MM.1S (cell line): Measurements from ENCODE around the gene CTBP1.

ENCODE experiments used
- DNase-seq: peaks from one replicate; pipeline ENCODE4 v3.0.0-alpha.2; 2015
- H2AFZ ChIP-seq: fragments of 300-600 bp; sonication (generic); 2 replicates; pipeline ENCODE4 v1.6.0; 2016; ENCODE audit warnings: antibody characterized with exemption, low read length
- H3F3A ChIP-seq: fragments of 300-600 bp; sonication (generic); 2 replicates; pipeline ENCODE4 v1.6.1; 2016; ENCODE audit warnings: mild to moderate bottlenecking, antibody characterized with exemption, low read length, moderate library complexity, mixed read lengths; ENCODE audit not compliant: insufficient read depth
- H3K27ac ChIP-seq: fragments of 300-600 bp; sonication (generic); 2 replicates; pipeline ENCODE4 v1.5.1; 2016; ENCODE audit warnings: mild to moderate bottlenecking, low read length
- H3K27me3 ChIP-seq: fragments of 300-600 bp; sonication (generic); replicated peaks from 2 replicates; pipeline ENCODE4 v1.6.0; 2016; ENCODE audit warnings: low read length; ENCODE audit not compliant: insufficient read depth
- H3K36me3 ChIP-seq: fragments of 300-600 bp; sonication (generic); replicated peaks from 2 replicates; pipeline ENCODE4 v1.6.1; 2016; ENCODE audit warnings: mild to moderate bottlenecking, low read length, mixed read lengths; ENCODE audit not compliant: insufficient read depth
- H3K4me1 ChIP-seq: fragments of 300-600 bp; sonication (generic); 2 replicates; pipeline ENCODE4 v1.6.1; 2016; ENCODE audit warnings: low read length, mixed read lengths
- H3K4me2 ChIP-seq: fragments of 300-600 bp; sonication (generic); 2 replicates; pipeline ENCODE4 v1.6.0; 2016; ENCODE audit warnings: low read depth, low read length
- H3K4me3 ChIP-seq: fragments of 300-600 bp; sonication (generic); 2 replicates; pipeline ENCODE4 v1.5.1; 2016; ENCODE audit warnings: low read length, mixed read lengths
- H3K79me2 ChIP-seq: fragments of 300-600 bp; sonication (generic); 2 replicates; pipeline ENCODE4 v1.6.1; 2016; ENCODE audit warnings: mixed run types, low read length, mixed read lengths
- H3K9ac ChIP-seq: fragments of 300-600 bp; sonication (generic); 2 replicates; pipeline ENCODE4 v1.6.1; 2016; ENCODE audit warnings: low read length, mixed read lengths
- H3K9me2 ChIP-seq: fragments of 300-600 bp; sonication (generic); replicated peaks from 2 replicates; pipeline ENCODE4 v1.6.1; 2016; ENCODE audit warnings: mild to moderate bottlenecking, low read length, mixed read lengths; ENCODE audit not compliant: insufficient read depth
- H3K9me3 ChIP-seq: fragments of 300-600 bp; sonication (generic); replicated peaks from 2 replicates; pipeline ENCODE4 v1.6.1; 2016; ENCODE audit warnings: mild to moderate bottlenecking, low read length, mixed read lengths; ENCODE audit not compliant: insufficient read depth
- H4K20me1 ChIP-seq: fragments of 300-600 bp; sonication (generic); 2 replicates; pipeline ENCODE4 v1.6.1; 2016; ENCODE audit warnings: mild to moderate bottlenecking, low read length, moderate library complexity, mixed read lengths; ENCODE audit not compliant: insufficient read depth
- EZH2 ChIP-seq: fragments of 300-600 bp; sonication (generic); optimal IDR thresholded peaks from 2 replicates; pipeline ENCODE3; 2017; ENCODE audit warnings: low read depth, mild to moderate bottlenecking, antibody characterized with exemption, low read length, mixed read lengths
- EZH2phosphoT487 ChIP-seq: fragments of 300-600 bp; sonication (generic); IDR thresholded peaks from 2 replicates; pipeline ENCODE4 v1.6.1; 2018; ENCODE audit warnings: antibody characterized with exemption, low read length
- TF ChIP-seq, protein P1 (sequence below): fragments of 300-600 bp; sonication (generic); IDR thresholded peaks from 2 replicates; pipeline ENCODE4 v1.5.1; 2016; ENCODE audit warnings: antibody characterized with exemption, low read length, mixed read lengths

The CTBP1 gene

DNA sequence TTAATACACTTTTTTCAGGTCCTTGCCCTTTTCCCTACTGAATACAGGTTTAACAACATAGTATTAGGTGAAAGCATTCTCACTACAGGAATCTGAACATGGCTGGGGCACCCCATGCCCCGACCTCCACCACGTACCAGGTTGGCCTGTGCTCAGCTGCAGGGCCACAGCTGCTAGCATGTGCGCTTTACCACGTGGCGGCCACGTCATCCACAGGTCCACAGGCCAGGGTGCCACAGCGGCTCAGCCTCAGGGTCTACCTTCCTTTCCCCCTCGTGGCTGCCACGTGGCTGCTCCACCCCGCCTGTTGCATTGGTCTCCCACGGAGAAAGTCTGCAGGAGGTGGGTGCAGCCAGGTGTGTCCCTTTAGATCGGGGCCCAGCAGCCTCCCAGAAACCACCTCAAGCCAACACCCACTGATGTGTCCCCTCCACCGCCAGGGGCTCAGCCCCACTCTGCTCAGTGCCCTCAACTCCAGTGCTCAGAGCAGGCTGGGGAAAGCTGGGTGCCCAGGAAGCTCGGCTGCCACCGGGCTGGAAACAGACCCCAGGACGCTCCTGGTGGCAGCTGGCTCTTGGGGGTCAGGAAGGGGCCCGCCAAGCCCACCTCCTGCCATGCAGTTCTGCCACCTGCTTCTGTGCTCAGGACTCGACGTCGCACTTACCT is 17.8 kb downstream of the CTBP1 start:
- no peak overlapping the region for H2AFZ ChIP-seq
- H3K27me3 ChIP-seq = no peaks in the 10 kb centered on the region
- H3K9me3 ChIP-seq = no peaks in the 10 kb centered on the region
- no peaks in the 10 kb centered on the region for H4K20me1 ChIP-seq
- H3K4me2 ChIP-seq = no peak overlapping the region
- DNase-seq = no peak
- no peaks in the 10 kb centered on the region for H3K4me1 ChIP-seq
- H3K79me2 ChIP-seq = peaks cover 43% of the 10 kb centered on the region
- peaks cover 12% of the 10 kb centered on the region for H3K36me3 ChIP-seq
- no peaks in the 10 kb centered on the region for H3K9me2 ChIP-seq
- no peak overlapping the region for H3K27ac ChIP-seq
- H3F3A ChIP-seq = no peaks in the 10 kb centered on the region
- H3K9ac ChIP-seq = no peak overlapping the region
- TF ChIP-seq EZH2 (no peak), EZH2phosphoT487 (no peak)
- TF ChIP-seq, protein P1, sequence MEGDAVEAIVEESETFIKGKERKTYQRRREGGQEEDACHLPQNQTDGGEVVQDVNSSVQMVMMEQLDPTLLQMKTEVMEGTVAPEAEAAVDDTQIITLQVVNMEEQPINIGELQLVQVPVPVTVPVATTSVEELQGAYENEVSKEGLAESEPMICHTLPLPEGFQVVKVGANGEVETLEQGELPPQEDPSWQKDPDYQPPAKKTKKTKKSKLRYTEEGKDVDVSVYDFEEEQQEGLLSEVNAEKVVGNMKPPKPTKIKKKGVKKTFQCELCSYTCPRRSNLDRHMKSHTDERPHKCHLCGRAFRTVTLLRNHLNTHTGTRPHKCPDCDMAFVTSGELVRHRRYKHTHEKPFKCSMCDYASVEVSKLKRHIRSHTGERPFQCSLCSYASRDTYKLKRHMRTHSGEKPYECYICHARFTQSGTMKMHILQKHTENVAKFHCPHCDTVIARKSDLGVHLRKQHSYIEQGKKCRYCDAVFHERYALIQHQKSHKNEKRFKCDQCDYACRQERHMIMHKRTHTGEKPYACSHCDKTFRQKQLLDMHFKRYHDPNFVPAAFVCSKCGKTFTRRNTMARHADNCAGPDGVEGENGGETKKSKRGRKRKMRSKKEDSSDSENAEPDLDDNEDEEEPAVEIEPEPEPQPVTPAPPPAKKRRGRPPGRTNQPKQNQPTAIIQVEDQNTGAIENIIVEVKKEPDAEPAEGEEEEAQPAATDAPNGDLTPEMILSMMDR = no peak
- H3K4me3 ChIP-seq = no peak overlapping the region

DNA sequence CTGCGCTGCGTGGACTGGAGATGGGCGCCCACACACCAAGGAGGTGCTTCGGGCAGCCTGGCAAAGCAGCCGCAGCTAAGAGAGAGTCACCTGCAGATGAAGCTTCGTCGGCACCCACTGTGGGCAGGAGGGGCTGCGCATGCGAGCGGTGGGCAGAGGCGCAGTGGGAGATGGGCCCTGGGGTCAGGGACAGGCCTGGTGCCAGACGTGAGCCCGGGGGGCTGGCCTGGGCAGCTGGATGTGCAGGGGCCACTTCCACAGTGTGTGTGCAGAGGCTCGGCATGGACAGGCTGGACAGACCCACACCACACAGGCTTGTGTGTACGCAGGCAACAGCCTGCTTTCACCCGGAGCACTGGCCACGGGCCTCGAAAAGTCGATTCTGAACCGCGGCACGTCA is 18.6 kb downstream of the CTBP1 start:
- no peak for DNase-seq
- no peaks in the 10 kb centered on the region for H3K9me3 ChIP-seq
- peaks cover 35% of the 10 kb centered on the region for H3K79me2 ChIP-seq
- H3K4me2 ChIP-seq = no peak overlapping the region
- H3K4me3 ChIP-seq = no peak overlapping the region
- H3K9me2 ChIP-seq = no peaks in the 10 kb centered on the region
- H3K36me3 ChIP-seq = peaks cover 8% of the 10 kb centered on the region
- no peaks in the 10 kb centered on the region for H3F3A ChIP-seq
- H3K9ac ChIP-seq = no peak overlapping the region
- H4K20me1 ChIP-seq = no peaks in the 10 kb centered on the region
- no peaks in the 10 kb centered on the region for H3K27me3 ChIP-seq
- TF ChIP-seq, protein P1 = no peak
- no peak for TF ChIP-seq EZH2
- no peak for TF ChIP-seq EZH2phosphoT487
- H3K4me1 ChIP-seq = no peaks in the 10 kb centered on the region
- H2AFZ ChIP-seq = no peak overlapping the region
- H3K27ac ChIP-seq = no peak overlapping the region

DNA sequence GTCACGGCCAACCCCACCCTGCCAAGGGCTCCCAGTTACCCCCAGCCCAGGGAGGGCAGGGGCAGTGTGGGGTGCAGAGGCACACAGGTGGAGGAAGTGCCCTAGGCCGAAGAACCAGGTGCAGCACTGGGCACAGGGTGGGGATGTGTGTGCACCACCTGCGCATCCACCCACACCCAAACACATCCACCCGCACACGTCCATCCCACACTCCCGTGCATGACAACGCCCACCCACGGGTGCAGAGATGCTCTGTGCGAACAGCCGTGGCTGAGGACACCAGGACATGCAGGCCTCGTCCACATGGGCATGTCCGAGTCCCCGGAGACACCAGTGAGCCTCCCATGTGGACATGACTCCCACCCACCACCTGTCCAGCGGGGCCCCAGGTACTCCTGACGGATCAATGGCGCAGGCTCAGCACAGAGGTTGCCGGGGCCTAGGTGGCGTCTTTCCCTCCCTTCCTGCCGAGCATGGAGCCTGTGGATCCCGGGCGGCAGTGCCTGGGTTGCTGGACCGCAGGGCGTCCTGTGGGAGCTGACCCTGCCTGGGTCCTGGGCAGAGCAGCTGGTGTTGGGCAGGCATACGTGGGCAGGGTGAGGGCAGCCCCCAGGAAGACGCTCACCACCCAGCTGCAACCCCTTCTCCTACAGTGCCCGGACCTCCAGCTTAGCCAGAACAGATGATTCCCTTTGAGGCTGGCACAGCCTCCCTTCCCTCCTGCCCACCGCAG is 19.6 kb downstream of the CTBP1 start:
- Histone ChIP-seq H3K27ac (no peak overlapping the region), H3K4me1 (no peaks in the 10 kb centered on the region), H3K4me3 (no peak overlapping the region), H4K20me1 (no peaks in the 10 kb centered on the region), H3K79me2 (peaks cover 35% of the 10 kb centered on the region), H3K9me3 (no peaks in the 10 kb centered on the region), H3F3A (no peaks in the 10 kb centered on the region), H3K9ac (no peak overlapping the region), H3K9me2 (no peaks in the 10 kb centered on the region), H3K27me3 (no peaks in the 10 kb centered on the region), H3K4me2 (no peak overlapping the region), H3K36me3 (peaks cover 15% of the 10 kb centered on the region), H2AFZ (no peak overlapping the region)
- DNase-seq = no peak
- TF ChIP-seq EZH2phosphoT487 (no peak), EZH2 (no peak)
- TF ChIP-seq, protein P1 = no peak
